HEK293 (cell line): Measurements from ENCODE around the gene ANKRD33B.

Experiments
- CTCF ChIP-seq: fragments of 450-650 bp; formaldehyde crosslinking; IDR thresholded peaks from 2 replicates; pipeline ENCODE4 v1.5.1; 2016; ENCODE audit warnings: missing biosample characterization, missing genetic modification characterization
- ELK4 ChIP-seq: IDR thresholded peaks from 2 replicates; pipeline ENCODE4 v1.6.1; 2011; ENCODE audit warnings: mild to moderate bottlenecking, low read depth, low read length, borderline replicate concordance
- KLF17 ChIP-seq: fragments of 450-650 bp; formaldehyde crosslinking; IDR thresholded peaks from 2 replicates; pipeline ENCODE4 v1.5.1; 2016; ENCODE audit warnings: missing biosample characterization, missing genetic modification characterization
- KLF7 ChIP-seq: fragments of 450-650 bp; formaldehyde crosslinking; IDR thresholded peaks from 2 replicates; pipeline ENCODE4 v1.5.1; 2016; ENCODE audit warnings: missing biosample characterization, missing genetic modification characterization, borderline replicate concordance
- OVOL3 ChIP-seq: fragments of 450-650 bp; formaldehyde crosslinking; IDR thresholded peaks from 2 replicates; pipeline ENCODE4 v1.5.1; 2016; ENCODE audit warnings: missing biosample characterization, missing genetic modification characterization
- SP2 ChIP-seq: fragments of 450-650 bp; formaldehyde crosslinking; IDR thresholded peaks from 2 replicates; pipeline ENCODE4 v1.5.1; 2016; ENCODE audit warnings: missing biosample characterization, missing genetic modification characterization
- YY1 ChIP-seq: fragments of 450-650 bp; formaldehyde crosslinking; IDR thresholded peaks from 2 replicates; pipeline ENCODE4 v1.5.1; 2018; ENCODE audit warnings: missing biosample characterization, missing genetic modification characterization
- ZBTB44 ChIP-seq: fragments of 450-650 bp; IDR thresholded peaks from 2 replicates; pipeline ENCODE4 v1.5.1; 2018; ENCODE audit warnings: missing biosample characterization, mild to moderate bottlenecking, missing genetic modification characterization
- ZBTB7A ChIP-seq: fragments of 450-650 bp; formaldehyde crosslinking; IDR thresholded peaks from 2 replicates; pipeline ENCODE4 v1.5.1; 2016; ENCODE audit warnings: low read depth, missing biosample characterization, missing genetic modification characterization
- ZNF138 ChIP-seq: fragments of 450-650 bp; formaldehyde crosslinking; IDR thresholded peaks from 2 replicates; pipeline ENCODE4 v1.5.1; 2016; ENCODE audit warnings: missing biosample characterization, missing genetic modification characterization, borderline replicate concordance
- ZNF155 ChIP-seq: fragments of 450-650 bp; formaldehyde crosslinking; IDR thresholded peaks from 2 replicates; pipeline ENCODE4 v1.5.1; 2016; ENCODE audit warnings: missing biosample characterization, missing genetic modification characterization
- ZNF16 ChIP-seq: fragments of 450-650 bp; formaldehyde crosslinking; IDR thresholded peaks from 2 replicates; pipeline ENCODE4 v1.5.1; 2016; ENCODE audit warnings: low read depth, missing biosample characterization, missing genetic modification characterization
- ZNF248 ChIP-seq: fragments of 450-650 bp; formaldehyde crosslinking; IDR thresholded peaks from 2 replicates; pipeline ENCODE4 v1.5.1; 2017; ENCODE audit warnings: missing biosample characterization, missing genetic modification characterization
- ZNF311 ChIP-seq: fragments of 450-650 bp; formaldehyde crosslinking; IDR thresholded peaks from 2 replicates; pipeline ENCODE4 v1.5.1; 2017; ENCODE audit warnings: missing biosample characterization, missing genetic modification characterization, borderline replicate concordance
- ZNF391 ChIP-seq: fragments of 450-650 bp; formaldehyde crosslinking; IDR thresholded peaks from 2 replicates; pipeline ENCODE4 v1.5.1; 2016; ENCODE audit warnings: low read depth, missing biosample characterization, missing genetic modification characterization, borderline replicate concordance
- ZNF433 ChIP-seq: fragments of 450-650 bp; formaldehyde crosslinking; IDR thresholded peaks from 2 replicates; pipeline ENCODE4 v1.5.1; 2016; ENCODE audit warnings: missing biosample characterization, missing genetic modification characterization, low read depth
- ZNF473 ChIP-seq: fragments of 450-650 bp; formaldehyde crosslinking; IDR thresholded peaks from 2 replicates; pipeline ENCODE4 v1.5.1; 2017; ENCODE audit warnings: missing biosample characterization, missing genetic modification characterization
- ZNF548 ChIP-seq: fragments of 450-650 bp; formaldehyde crosslinking; IDR thresholded peaks from 2 replicates; pipeline ENCODE4 v1.5.1; 2016; ENCODE audit warnings: missing biosample characterization, missing genetic modification characterization
- ZNF560 ChIP-seq: fragments of 450-650 bp; formaldehyde crosslinking; IDR thresholded peaks from 2 replicates; pipeline ENCODE4 v1.5.1; 2017; ENCODE audit warnings: missing biosample characterization, missing genetic modification characterization, borderline replicate concordance
- ZNF561 ChIP-seq: fragments of 450-650 bp; IDR thresholded peaks from 2 replicates; pipeline ENCODE4 v1.5.1; 2018; ENCODE audit warnings: missing biosample characterization, missing genetic modification characterization, borderline replicate concordance
- ZNF624 ChIP-seq: fragments of 450-650 bp; formaldehyde crosslinking; IDR thresholded peaks from 2 replicates; pipeline ENCODE4 v1.5.1; 2017; ENCODE audit warnings: missing biosample characterization, missing genetic modification characterization
- ZNF639 ChIP-seq: fragments of 450-650 bp; formaldehyde crosslinking; IDR thresholded peaks from 2 replicates; pipeline ENCODE4 v1.5.1; 2016; ENCODE audit warnings: missing biosample characterization, missing genetic modification characterization
- ZNF645 ChIP-seq: fragments of 450-650 bp; formaldehyde crosslinking; IDR thresholded peaks from 2 replicates; pipeline ENCODE4; 2016; ENCODE audit warnings: missing biosample characterization, missing genetic modification characterization
- ZNF658 ChIP-seq: fragments of 450-650 bp; formaldehyde crosslinking; IDR thresholded peaks from 2 replicates; pipeline ENCODE4; 2016; ENCODE audit warnings: missing biosample characterization, missing genetic modification characterization
- ZNF664 ChIP-seq: fragments of 450-650 bp; formaldehyde crosslinking; IDR thresholded peaks from 2 replicates; pipeline ENCODE4 v1.5.1; 2016; ENCODE audit warnings: missing biosample characterization, missing genetic modification characterization
- ZNF677 ChIP-seq: fragments of 450-650 bp; IDR thresholded peaks from 2 replicates; pipeline ENCODE4 v1.5.0; 2018; ENCODE audit warnings: missing biosample characterization, mild to moderate bottlenecking, missing genetic modification characterization, moderate library complexity
- ZNF777 ChIP-seq: fragments of 450-650 bp; formaldehyde crosslinking; IDR thresholded peaks from 2 replicates; pipeline ENCODE4 v1.5.1; 2017; ENCODE audit warnings: missing biosample characterization, missing genetic modification characterization, borderline replicate concordance
- ZNF792 ChIP-seq: fragments of 450-650 bp; formaldehyde crosslinking; IDR thresholded peaks from 2 replicates; pipeline ENCODE4 v1.5.1; 2016; ENCODE audit warnings: missing biosample characterization, missing genetic modification characterization
- ZSCAN16 ChIP-seq: fragments of 450-650 bp; formaldehyde crosslinking; IDR thresholded peaks from 2 replicates; pipeline ENCODE4 v1.5.1; 2016; ENCODE audit warnings: missing biosample characterization, missing genetic modification characterization
- TF ChIP-seq, protein P1 (sequence below): fragments of 450-650 bp; formaldehyde crosslinking; IDR thresholded peaks from 2 replicates; pipeline ENCODE4 v1.5.1; 2016; ENCODE audit warnings: missing biosample characterization, missing genetic modification characterization
- TF ChIP-seq, protein P2 (sequence below): fragments of 450-650 bp; formaldehyde crosslinking; IDR thresholded peaks from 2 replicates; pipeline ENCODE4 v1.5.1; 2017; ENCODE audit warnings: missing biosample characterization, missing genetic modification characterization

ANKRD33B gene

DNA sequence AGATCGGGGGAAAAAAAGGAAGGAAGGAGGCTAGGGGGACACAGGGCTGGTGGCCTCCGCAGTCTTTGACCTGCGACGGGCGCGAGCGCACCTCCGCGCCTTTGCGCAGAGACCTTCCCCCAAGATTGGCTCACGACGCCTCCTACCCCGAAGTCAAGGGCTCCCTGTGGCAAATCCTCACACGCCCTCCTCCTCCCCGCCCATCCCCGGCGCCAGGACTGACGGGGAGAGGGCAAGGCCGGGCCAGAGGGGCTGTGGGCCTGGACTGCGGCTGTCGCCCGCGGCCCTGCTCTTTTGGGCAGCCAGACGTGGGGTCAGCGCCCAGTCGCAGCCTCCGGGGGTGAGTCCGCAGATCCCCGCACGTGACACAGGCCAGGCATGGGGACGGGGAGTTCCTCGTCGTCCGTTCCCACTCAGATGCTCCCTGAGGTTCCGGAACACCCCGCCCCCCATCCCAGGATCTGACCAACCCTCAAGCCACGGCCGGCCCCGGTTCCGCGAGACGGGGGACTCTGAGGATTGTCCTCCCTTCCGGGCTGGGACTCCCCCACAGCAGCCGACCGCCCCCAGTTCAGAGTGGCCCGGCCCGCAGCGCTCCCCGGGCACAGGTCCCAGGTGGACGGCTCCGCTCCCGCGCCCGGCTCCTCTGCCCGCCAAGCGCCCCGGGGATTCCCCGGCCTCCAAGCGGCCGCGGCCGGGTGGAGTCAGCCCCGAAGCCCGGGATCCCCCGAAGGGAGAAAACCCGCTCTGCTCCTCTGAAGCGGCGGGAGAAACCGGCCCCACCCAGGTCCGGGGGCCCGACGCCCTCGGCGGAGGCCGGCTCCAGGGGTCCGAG, 543 bp upstream of the ANKRD33B start (continued):
- no peak for TF ChIP-seq ZNF248 (tag by site-specific recombination)
- TF ChIP-seq, protein P1, sequence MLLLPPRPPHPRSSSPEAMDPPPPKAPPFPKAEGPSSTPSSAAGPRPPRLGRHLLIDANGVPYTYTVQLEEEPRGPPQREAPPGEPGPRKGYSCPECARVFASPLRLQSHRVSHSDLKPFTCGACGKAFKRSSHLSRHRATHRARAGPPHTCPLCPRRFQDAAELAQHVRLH (tag by site-specific recombination), result no peak
- TF ChIP-seq ZNF658, result no peak
- TF ChIP-seq SP2, result peak; percentile 42
- TF ChIP-seq, protein P2, sequence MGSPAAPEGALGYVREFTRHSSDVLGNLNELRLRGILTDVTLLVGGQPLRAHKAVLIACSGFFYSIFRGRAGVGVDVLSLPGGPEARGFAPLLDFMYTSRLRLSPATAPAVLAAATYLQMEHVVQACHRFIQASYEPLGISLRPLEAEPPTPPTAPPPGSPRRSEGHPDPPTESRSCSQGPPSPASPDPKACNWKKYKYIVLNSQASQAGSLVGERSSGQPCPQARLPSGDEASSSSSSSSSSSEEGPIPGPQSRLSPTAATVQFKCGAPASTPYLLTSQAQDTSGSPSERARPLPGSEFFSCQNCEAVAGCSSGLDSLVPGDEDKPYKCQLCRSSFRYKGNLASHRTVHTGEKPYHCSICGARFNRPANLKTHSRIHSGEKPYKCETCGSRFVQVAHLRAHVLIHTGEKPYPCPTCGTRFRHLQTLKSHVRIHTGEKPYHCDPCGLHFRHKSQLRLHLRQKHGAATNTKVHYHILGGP (tag by site-specific recombination), result no peak
- no peak for TF ChIP-seq ZNF777 (tag by site-specific recombination)
- TF ChIP-seq KLF7 (tag by site-specific recombination), result no peak
- TF ChIP-seq ZNF391 (tag by site-specific recombination), result no peak
- TF ChIP-seq ZNF311 (tag by site-specific recombination), result no peak
- TF ChIP-seq ZBTB7A (tag by site-specific recombination), result no peak
- TF ChIP-seq ZNF561 (tag by site-specific recombination), result no peak; the same call in 1 of the 2 replicates
- no peak for TF ChIP-seq OVOL3 (tag by site-specific recombination)
- TF ChIP-seq ZNF560, result no peak
- TF ChIP-seq ZNF433 (tag by site-specific recombination), result no peak
- no peak for TF ChIP-seq ZNF664 (tag by site-specific recombination)
- no peak for TF ChIP-seq ZNF548 (tag by site-specific recombination)
- TF ChIP-seq YY1 (tag by site-specific recombination), result no peak
- TF ChIP-seq ZNF16 (tag by site-specific recombination), result no peak
- no peak for TF ChIP-seq ELK4
- TF ChIP-seq ZNF138, result no peak
- TF ChIP-seq ZNF677 (tag by site-specific recombination), result no peak
- no peak for TF ChIP-seq CTCF (tag by site-specific recombination)
- no peak for TF ChIP-seq ZNF645 (tag by site-specific recombination)
- TF ChIP-seq ZNF473 (tag by site-specific recombination), result no peak
- TF ChIP-seq KLF17 (tag by site-specific recombination), result no peak
- no peak for TF ChIP-seq ZNF639
- no peak for TF ChIP-seq ZBTB44 (tag by site-specific recombination)
- TF ChIP-seq ZNF624 (tag by site-specific recombination), result no peak
- no peak for TF ChIP-seq ZNF155
- no peak for TF ChIP-seq ZSCAN16 (tag by site-specific recombination)
- TF ChIP-seq ZNF792 (tag by site-specific recombination), result no peak
